ENCODE data around the gene RNF135.
A peak's percentile ranks its signal among the peaks of the same experiment; 100 is the strongest.
"Not testable (repeated sequence)": the region's sequence is repeated elsewhere in the genome, so short reads cannot be mapped to it uniquely, and the experiment has no call there.

RNF135 gene

GRCh38 chr17:30928584-30928983, 42.3 kb upstream of the RNF135 start:
- no peak overlapping the region for H3K4me3 ChIP-seq (ENCODE audit: low read length)
- TF ChIP-seq CTCF (conservative IDR thresholded peaks at IDR 0.05; ENCODE audit: low read length) = no peak
- DNase-seq (ENCODE audit: low read depth) = no peak

DNA sequence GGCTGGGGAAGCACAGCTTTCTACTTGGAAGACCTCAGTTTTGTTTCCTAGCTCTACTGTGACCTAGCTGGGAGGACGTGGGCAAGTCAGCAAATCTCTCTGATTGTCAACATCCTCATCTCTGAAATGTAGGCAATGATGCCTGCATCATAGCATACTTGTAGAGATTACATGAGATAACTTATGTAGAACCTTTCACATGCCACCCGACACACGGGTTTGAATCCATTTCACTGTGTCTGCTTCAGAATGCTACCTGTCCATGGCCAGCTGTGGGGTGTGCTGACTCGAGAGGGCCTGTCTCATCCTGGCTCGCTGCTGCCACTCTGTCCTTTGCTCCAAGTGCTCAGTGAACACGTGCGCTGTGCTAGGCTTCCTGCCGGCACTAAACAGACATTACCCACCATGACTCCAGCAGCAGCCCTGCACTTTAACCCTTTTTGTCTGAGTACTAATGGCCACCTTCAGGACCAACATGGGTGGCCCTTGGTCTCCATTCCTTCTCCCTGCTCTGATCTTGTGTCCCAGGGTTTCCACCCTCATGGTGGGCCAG, 41.7 kb upstream of the RNF135 start:
- TF ChIP-seq CTCF (conservative IDR thresholded peaks at IDR 0.05; ENCODE audit: low read length) = no peak
- DNase-seq (ENCODE audit: low read depth) = no peak
- H3K4me3 ChIP-seq (ENCODE audit: low read length) = no peak overlapping the region

GRCh38 chr17:30929861-30930260, 41.0 kb upstream of the RNF135 start:
- DNase-seq (ENCODE audit: low read depth); H3K4me3 ChIP-seq (ENCODE audit: low read length): not testable (repeated sequence)

DNA sequence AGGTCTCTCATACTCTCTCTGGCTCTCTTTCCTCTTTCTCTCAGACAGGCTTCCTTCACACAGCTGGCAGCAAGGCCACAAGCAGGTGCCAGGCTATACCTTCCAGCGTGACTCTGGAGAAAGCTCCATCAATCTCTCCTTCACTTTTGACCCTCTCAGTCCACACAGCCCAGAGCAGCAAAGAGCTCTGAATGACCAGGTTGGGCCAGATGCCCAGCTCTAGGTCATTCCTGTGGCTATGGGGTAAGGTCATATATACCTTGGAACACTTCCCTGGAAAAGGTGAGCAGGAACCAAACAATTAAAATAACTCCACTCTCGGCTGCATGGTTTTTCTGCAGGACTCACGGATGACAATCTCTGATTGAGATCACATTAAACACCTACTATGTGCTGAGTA, 40.3 kb upstream of the RNF135 start:
- H3K4me3 ChIP-seq (ENCODE audit: low read length) = no peak overlapping the region
- DNase-seq (ENCODE audit: low read depth) = no peak
- no peak for TF ChIP-seq CTCF (conservative IDR thresholded peaks at IDR 0.05; ENCODE audit: low read length)

DNA sequence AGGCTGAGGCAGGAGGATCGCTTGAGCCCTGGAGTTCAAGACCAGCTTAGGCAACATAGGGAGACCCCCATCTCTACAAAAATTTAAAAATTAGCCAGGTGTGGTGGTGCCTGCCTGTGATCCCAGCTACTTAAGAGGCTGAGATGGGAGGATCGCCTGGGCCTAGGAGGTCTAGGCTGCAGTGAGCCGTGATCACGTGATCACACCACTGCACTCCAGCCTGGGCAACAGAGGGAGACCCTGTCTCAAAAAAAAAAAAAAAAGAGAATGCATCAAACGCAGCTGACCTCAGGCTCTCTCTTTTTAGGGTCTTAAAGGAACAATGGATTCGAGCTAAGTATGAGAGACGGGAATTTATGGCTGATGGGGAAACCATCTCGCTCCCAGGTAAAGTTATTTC, 39.3 kb upstream of the RNF135 start:
- not testable (repeated sequence) for H3K4me3 ChIP-seq (ENCODE audit: low read length); DNase-seq (ENCODE audit: low read depth)

GRCh38 chr17:30933966-30934365, 36.9 kb upstream of the RNF135 start:
- no peak overlapping the region for H3K4me3 ChIP-seq (ENCODE audit: low read length)
- no peak for TF ChIP-seq CTCF (conservative IDR thresholded peaks at IDR 0.05; ENCODE audit: low read length)
- DNase-seq (ENCODE audit: low read depth) = no peak

- H3K4me3 ChIP-seq (ENCODE audit: low read length) = no peak overlapping the region
- TF ChIP-seq CTCF (conservative IDR thresholded peaks at IDR 0.05; ENCODE audit: low read length) = no peak
- DNase-seq (ENCODE audit: low read depth) = no peak
Observed at GRCh38 chr17:30939051-30939689, 31.7 kb upstream of the RNF135 start.

DNA sequence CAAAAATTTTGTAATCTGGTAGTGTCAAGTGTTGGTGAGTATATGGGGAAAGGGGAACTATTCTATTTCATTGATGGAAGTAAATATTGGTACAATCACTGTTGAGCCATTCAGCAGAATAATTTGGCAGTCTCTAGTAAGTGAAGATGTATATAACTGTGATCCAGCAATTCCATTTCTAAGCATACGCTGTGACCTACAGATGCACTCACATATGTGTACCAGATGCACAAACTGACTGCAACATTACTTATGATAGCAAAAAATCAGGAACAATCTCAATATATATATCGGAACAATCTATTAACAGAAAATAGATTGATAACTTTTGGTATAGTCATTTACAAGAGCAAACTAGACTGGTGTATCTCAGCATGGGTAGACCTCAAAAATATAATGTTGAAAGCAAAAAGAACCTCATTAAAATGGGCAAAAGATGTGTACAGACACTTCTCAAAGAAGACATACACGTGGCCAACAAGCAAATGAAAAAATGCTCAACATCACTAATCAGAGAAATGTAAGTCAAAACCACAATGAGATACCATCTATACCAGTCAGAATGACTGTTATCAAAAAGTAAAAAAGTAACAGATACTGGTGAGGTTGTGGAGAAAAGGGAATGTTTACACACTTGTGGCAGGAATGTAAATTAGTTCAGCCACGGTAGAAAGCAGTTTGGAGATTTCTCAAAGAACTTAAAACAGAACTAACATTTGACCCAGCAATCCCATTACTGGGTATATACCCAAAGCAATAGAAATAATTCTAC, 28.3 kb upstream of the RNF135 start:
- no peak overlapping the region for H3K4me3 ChIP-seq (ENCODE audit: low read length)
- peak; percentile 14; the same call in 1 of the 2 replicates for TF ChIP-seq CTCF (conservative IDR thresholded peaks at IDR 0.05; ENCODE audit: low read length)
- no peak for DNase-seq (ENCODE audit: low read depth)

All from AG10803 (cell line).